Embryonic facial prominence (tissue), 1 donor: ENCODE results near the gene BMP6.

Experiments
- DNase-seq: peaks from one replicate; pipeline ENCODE4 v3.0.0-alpha.2; 2016; ENCODE audit errors: extremely low spot score

Gene BMP6

GRCh38 chr6:7828124-7828523 lies 102.2 kb downstream of the BMP6 start:
- DNase-seq = no peak

- DNase-seq = no peak
Observed at GRCh38 chr6:7832904-7833750, 107.2 kb downstream of the BMP6 start.

- no peak for DNase-seq
Observed at GRCh38 chr6:7833751-7834070, 107.8 kb downstream of the BMP6 start.

GRCh38 chr6:7836371-7837026 lies 110.6 kb downstream of the BMP6 start:
- no peak for DNase-seq

GRCh38 chr6:7841781-7842468 lies 116.0 kb downstream of the BMP6 start:
- DNase-seq = no peak

- DNase-seq = no peak
Observed at GRCh38 chr6:7846966-7847818, 121.3 kb downstream of the BMP6 start.

- no peak for DNase-seq
Observed at GRCh38 chr6:7848229-7848628, 122.3 kb downstream of the BMP6 start.

- no peak for DNase-seq
Observed at GRCh38 chr6:7851780-7852179, 125.9 kb downstream of the BMP6 start.

DNA sequence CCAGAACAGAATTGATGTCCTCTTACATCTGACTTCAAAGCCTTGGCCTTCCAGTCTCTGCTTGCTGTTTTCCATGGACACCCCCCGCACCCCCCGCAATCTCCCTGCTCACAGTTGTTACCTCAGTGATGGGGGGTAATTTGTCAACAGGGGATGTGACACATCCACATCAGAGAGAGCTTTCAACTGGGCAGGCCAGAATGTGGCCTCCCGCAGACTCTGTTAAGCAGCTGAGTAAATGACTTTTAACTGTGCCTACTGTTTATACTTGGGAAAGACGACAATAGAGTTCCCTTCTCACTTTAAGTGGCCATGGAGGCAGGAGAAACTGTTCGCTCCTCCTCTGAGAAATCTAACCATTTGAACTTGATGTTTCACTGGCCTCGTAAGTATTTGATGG lies 133.7 kb downstream of the BMP6 start:
- DNase-seq = no peak

DNA sequence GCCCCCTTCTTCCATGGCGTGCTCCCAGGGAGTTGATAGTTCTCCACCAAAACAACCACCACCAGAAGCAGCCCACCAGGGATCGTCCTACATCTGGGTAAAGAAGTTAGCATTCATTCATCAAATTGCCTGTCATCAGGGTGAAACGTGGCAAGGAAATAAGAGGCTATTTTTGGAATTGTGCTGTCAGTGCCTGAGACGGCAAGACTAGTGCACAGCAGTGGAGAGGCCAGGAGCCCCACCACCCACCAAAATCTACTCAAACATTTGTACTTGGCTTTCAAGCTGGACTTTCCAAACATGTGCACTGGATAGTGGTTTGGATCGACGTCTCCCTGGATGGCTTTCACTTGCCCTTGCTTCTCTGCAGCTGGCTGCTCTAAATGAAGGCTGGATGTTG lies 139.9 kb downstream of the BMP6 start:
- DNase-seq = no peak

DNA sequence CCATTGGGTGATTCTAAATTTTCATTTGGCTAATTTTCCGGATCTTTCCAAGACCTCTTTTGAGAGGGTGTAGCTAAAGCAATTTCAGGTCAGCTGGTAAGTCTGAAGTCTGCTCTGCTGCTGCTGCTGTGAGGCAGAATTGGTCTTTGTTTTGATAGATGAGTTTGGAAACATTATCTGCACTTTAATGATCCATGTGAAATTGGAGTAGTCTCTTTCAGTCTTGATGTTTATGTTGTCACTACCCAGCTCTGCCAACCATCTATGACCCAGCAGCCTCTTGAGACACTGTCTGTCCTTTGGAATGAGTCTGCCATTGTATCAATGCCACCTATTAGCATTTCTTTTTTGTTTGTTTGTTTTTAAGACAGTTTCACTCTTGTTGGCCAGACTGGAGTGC lies 140.6 kb downstream of the BMP6 start:
- no peak for DNase-seq

DNA sequence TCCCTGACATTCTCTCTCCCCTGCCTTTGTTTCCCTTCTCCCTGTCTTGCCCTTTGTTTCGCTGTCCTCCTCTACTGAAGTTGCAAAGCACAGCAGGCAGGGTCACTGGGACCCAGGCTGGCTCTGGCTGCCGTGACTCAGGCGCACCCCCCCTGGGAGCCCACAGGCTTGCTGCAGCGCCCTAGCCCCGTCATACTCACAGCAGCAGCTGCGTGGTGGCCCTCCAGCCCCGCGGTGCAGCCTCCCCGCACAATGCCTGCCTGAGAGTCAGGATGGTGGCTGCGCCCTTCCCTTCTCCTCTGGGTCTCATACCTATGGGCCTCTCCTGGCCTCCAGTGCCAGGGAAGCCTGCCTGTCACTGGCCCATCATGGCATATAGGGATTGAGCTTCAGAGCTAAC lies 143.0 kb downstream of the BMP6 start:
- DNase-seq = no peak

- no peak for DNase-seq
Observed at GRCh38 chr6:7878401-7878964, 152.6 kb downstream of the BMP6 start.

DNA sequence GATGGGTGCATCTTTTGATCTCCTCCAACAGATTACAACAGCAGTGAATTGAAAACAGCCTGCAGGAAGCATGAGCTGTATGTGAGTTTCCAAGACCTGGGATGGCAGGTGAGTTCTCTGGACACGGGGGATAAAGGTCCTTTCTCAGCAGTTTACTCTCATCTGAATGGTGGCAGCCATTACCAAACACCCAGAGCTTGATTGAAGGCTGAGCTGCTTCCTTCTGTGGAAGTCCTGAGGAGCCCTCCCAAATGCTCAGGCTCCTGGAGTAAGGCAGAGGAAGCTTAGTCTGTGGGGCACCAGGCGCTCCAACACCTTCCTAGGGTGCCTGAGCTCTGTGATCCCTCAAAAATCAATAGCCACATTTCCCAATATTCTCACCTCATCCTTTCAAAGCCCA lies 153.1 kb downstream of the BMP6 start:
- no peak for DNase-seq

GRCh38 chr6:7879579-7879978 lies 153.7 kb downstream of the BMP6 start:
- no peak for DNase-seq

DNA sequence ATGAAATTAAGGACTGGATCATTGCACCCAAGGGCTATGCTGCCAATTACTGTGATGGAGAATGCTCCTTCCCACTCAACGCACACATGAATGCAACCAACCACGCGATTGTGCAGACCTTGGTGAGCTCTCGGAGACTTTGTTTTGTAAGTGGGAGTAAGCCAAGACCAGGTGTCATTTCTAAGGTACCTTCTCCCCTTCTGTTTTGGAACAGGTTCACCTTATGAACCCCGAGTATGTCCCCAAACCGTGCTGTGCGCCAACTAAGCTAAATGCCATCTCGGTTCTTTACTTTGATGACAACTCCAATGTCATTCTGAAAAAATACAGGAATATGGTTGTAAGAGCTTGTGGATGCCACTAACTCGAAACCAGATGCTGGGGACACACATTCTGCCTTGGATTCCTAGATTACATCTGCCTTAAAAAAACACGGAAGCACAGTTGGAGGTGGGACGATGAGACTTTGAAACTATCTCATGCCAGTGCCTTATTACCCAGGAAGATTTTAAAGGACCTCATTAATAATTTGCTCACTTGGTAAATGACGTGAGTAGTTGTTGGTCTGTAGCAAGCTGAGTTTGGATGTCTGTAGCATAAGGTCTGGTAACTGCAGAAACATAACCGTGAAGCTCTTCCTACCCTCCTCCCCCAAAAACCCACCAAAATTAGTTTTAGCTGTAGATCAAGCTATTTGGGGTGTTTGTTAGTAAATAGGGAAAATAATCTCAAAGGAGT lies 154.2 kb downstream of the BMP6 start:
- DNase-seq = no peak

DNA sequence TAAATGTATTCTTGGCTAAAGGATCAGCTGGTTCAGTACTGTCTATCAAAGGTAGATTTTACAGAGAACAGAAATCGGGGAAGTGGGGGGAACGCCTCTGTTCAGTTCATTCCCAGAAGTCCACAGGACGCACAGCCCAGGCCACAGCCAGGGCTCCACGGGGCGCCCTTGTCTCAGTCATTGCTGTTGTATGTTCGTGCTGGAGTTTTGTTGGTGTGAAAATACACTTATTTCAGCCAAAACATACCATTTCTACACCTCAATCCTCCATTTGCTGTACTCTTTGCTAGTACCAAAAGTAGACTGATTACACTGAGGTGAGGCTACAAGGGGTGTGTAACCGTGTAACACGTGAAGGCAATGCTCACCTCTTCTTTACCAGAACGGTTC lies 154.8 kb downstream of the BMP6 start:
- DNase-seq = no peak

- DNase-seq = no peak
Observed at GRCh38 chr6:7881765-7882500, 156.0 kb downstream of the BMP6 start.

GRCh38 chr6:7882505-7883257 lies 156.8 kb downstream of the BMP6 start:
- DNase-seq = no peak

DNA sequence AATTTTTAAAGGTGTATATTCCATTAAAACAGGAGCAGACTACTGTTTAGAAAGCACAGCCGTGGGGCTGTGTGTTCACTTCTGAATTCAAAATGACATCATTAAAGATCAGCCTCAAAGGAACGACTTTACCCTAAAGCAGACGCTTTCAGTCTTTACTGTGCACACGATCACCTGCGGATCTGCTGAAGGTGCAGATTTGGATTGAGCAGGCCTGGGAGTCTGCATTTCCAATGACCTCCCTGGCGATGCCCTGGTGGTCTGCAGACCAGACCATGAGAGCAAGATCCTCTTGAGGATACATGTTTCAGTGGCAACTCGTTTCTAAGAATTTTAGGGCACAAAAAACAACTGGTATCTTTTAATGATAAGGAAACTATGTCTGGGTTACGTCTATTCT lies 157.5 kb downstream of the BMP6 start:
- no peak for DNase-seq
